OCI-LY7 (cell line): ENCODE results near the gene STIM2.

ENCODE experiments used
- EZH2phosphoT487 ChIP-seq: fragments of 200-600 bp; sonication (generic); IDR thresholded peaks from 2 replicates; pipeline ENCODE4 v1.6.1; 2018; ENCODE audit warnings: low read depth, borderline replicate concordance, mild to moderate bottlenecking, mixed run types, antibody characterized with exemption, low read length, moderate library complexity, mixed read lengths
- TF ChIP-seq, protein P1 (sequence below): fragments of 200-600 bp; sonication (generic); conservative IDR thresholded peaks from 2 replicates; pipeline ENCODE4 v1.5.1; 2014; ENCODE audit warnings: mild to moderate bottlenecking, antibody characterized with exemption, low read length, moderate library complexity, mixed read lengths

DNA sequence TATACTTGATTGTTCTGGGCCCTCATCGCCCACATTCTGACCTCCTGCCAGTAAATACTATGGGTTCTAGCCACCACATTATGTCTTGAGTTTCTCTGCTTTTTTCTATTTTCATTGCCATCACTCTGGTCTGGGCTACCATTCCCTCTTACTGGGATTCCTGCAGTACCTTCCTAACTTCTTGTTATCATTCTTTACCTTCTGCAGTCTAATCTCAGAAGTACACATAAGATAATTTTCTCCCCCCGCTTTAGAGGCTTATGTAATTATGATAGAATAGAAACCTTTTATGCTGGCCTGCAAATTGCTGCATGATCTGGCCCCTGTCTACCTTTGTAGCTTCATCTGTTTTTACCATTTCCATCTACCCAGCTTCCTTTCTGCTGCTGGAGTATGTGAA lies 19.2 kb downstream of the STIM2 start:
- TF ChIP-seq, protein P1, sequence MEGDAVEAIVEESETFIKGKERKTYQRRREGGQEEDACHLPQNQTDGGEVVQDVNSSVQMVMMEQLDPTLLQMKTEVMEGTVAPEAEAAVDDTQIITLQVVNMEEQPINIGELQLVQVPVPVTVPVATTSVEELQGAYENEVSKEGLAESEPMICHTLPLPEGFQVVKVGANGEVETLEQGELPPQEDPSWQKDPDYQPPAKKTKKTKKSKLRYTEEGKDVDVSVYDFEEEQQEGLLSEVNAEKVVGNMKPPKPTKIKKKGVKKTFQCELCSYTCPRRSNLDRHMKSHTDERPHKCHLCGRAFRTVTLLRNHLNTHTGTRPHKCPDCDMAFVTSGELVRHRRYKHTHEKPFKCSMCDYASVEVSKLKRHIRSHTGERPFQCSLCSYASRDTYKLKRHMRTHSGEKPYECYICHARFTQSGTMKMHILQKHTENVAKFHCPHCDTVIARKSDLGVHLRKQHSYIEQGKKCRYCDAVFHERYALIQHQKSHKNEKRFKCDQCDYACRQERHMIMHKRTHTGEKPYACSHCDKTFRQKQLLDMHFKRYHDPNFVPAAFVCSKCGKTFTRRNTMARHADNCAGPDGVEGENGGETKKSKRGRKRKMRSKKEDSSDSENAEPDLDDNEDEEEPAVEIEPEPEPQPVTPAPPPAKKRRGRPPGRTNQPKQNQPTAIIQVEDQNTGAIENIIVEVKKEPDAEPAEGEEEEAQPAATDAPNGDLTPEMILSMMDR, result no peak
- TF ChIP-seq EZH2phosphoT487, result no peak
